Fibroblast of lung (primary cell): ENCODE results near the gene STXBP6. TPM values are rescaled to one million over a fixed set of nuclear protein-coding genes. Genes with fewer than 3 reads are reported as not detected.

ENCODE experiments used
- DNase-seq, 2 donors: peaks; one replicate each; pipeline versions ENCODE4 v3.0.0 to v3.0.0-alpha.2; 2010; ENCODE audit warnings: low read depth in 2 of 2
- H2AFZ ChIP-seq: 2 replicates; pipeline ENCODE4 v1.5.1; 2012; ENCODE audit warnings: low read length, control low read depth, inconsistent platforms
- H3K27ac ChIP-seq: 2 replicates; pipeline ENCODE4 v1.5.1; 2011; ENCODE audit warnings: low read length, control low read depth; ENCODE audit not compliant: insufficient read depth
- H3K27me3 ChIP-seq: 2 replicates; pipeline ENCODE4 v1.5.1; 2011; ENCODE audit warnings: mild to moderate bottlenecking, low read length; ENCODE audit not compliant: control insufficient read depth, insufficient read depth
- H3K36me3 ChIP-seq: 2 replicates; pipeline ENCODE4 v1.5.1; 2011; ENCODE audit warnings: low read length; ENCODE audit not compliant: control insufficient read depth, insufficient read depth
- H3K4me1 ChIP-seq: 2 replicates; pipeline ENCODE4 v1.5.1; 2011; ENCODE audit warnings: low read length; ENCODE audit not compliant: control insufficient read depth, insufficient read depth; ENCODE audit errors: extremely low read depth
- H3K4me2 ChIP-seq: 2 replicates; pipeline ENCODE4 v1.5.1; 2011; ENCODE audit warnings: low read length, control low read depth; ENCODE audit not compliant: insufficient read depth; ENCODE audit errors: extremely low read depth
- H3K4me3 ChIP-seq, 4 experiments: fragments of 200-600 bp in 1 of 4; sonication (generic) in 1 of 4; replicated peaks in 1 of 4; 2 replicates each; pipeline ENCODE4 v1.5.1; 2011 to 2016; ENCODE audit warnings: low read length in 4 of 4, low read depth in 3 of 4, mild to moderate bottlenecking in 3 of 4, control low read depth in 2 of 4, inconsistent platforms in 1 of 4, mixed read lengths in 1 of 4; ENCODE audit not compliant: insufficient read depth in 1 of 4; ENCODE audit errors: control extremely low read depth in 1 of 4
- H3K79me2 ChIP-seq: 2 replicates; pipeline ENCODE4 v1.5.1; 2012; ENCODE audit warnings: mild to moderate bottlenecking, low read length, inconsistent platforms; ENCODE audit not compliant: control insufficient read depth, insufficient read depth
- H3K9ac ChIP-seq: 2 replicates; pipeline ENCODE4 v1.5.1; 2011; ENCODE audit warnings: mild to moderate bottlenecking, low read length, control low read depth; ENCODE audit not compliant: insufficient read depth
- H3K9me3 ChIP-seq: 2 replicates; pipeline ENCODE4 v1.5.1; 2012; ENCODE audit warnings: low read depth, low read length; ENCODE audit not compliant: control insufficient read depth, insufficient read depth
- H4K20me1 ChIP-seq: 2 replicates; pipeline ENCODE4 v1.5.1; 2011; ENCODE audit warnings: low read length; ENCODE audit not compliant: control insufficient read depth, insufficient read depth; ENCODE audit errors: extremely low read depth
- CTCF ChIP-seq, 2 donors: IDR thresholded peaks in 1 of 2; conservative IDR thresholded peaks in 1 of 2; 1 replicate in 1 of 2; 2 replicates in 1 of 2; pipeline ENCODE4 v1.5.1; 2011 to 2012; ENCODE audit warnings: low read length in 2 of 2, control low read depth in 1 of 2, inconsistent platforms in 1 of 2, low read depth in 1 of 2, mild to moderate bottlenecking in 1 of 2
- EZH2 ChIP-seq: IDR thresholded peaks from 2 replicates; pipeline ENCODE4 v1.5.1; 2012; ENCODE audit warnings: low read length, control low read depth, mild to moderate bottlenecking; ENCODE audit errors: missing control alignments
- polyA plus RNA-seq, 2 donors: library from polyadenylated mRNA; depleted of rRNA in 1 of 2; stranded (reverse) in 1 of 2; unstranded in 1 of 2; fragments of >200 nt; gene quantifications; 2 replicates each; pipeline ENCODE4 v1.2.1, GENCODE V29; 2011 to 2012; ENCODE audit warnings: missing spikeins in 1 of 2
- total RNA-seq: library from RNA; depleted of rRNA; stranded (reverse); fragments of >200 nt; gene quantifications from 2 replicates; pipeline ENCODE4 v1.2.1, GENCODE V29; 2014

Gene STXBP6
- total and polyA plus RNA-seq, 2 donors (not counting 1 experiment from before 2014, with no cell fraction given): 4.5 to 17.8 TPM

- no peak overlapping the region for H3K9ac ChIP-seq
- no peak for TF ChIP-seq EZH2
- no peak for TF ChIP-seq CTCF (conservative IDR thresholded peaks at IDR 0.05 in 1 of 2, IDR thresholded peaks at IDR 0.05 in 1 of 2; ENCODE audit: low read depth in 1 of 2, low read length in 2 of 2)
- H3K36me3 ChIP-seq: no peaks in the 10 kb centered on the region
- H3K9me3 ChIP-seq: no peaks in the 10 kb centered on the region
- no peaks in the 10 kb centered on the region for H4K20me1 ChIP-seq
- H3K4me3 ChIP-seq: no peak overlapping the region
- H2AFZ ChIP-seq: no peak overlapping the region
- no peaks in the 10 kb centered on the region for H3K27me3 ChIP-seq
- no peaks in the 10 kb centered on the region for H3K4me1 ChIP-seq
- H3K4me2 ChIP-seq: no peak overlapping the region
- H3K27ac ChIP-seq: no peak overlapping the region
- H3K79me2 ChIP-seq: no peaks in the 10 kb centered on the region
- DNase-seq: no peak
Observed at GRCh38 chr14:24881116-24881893, 168.6 kb downstream of the STXBP6 start.

GRCh38 chr14:24880689-24881088 lies 169.3 kb downstream of the STXBP6 start:
- Histone ChIP-seq H3K79me2 (no peaks in the 10 kb centered on the region), H3K4me2 (no peak overlapping the region), H3K27ac (no peak overlapping the region), H4K20me1 (no peaks in the 10 kb centered on the region), H2AFZ (no peak overlapping the region), H3K4me1 (no peaks in the 10 kb centered on the region), H3K9me3 (no peaks in the 10 kb centered on the region), H3K4me3 (no peak overlapping the region), H3K27me3 (no peaks in the 10 kb centered on the region), H3K9ac (no peak overlapping the region), H3K36me3 (no peaks in the 10 kb centered on the region)
- TF ChIP-seq EZH2 (no peak), CTCF (conservative IDR thresholded peaks at IDR 0.05 in 1 of 2, IDR thresholded peaks at IDR 0.05 in 1 of 2; ENCODE audit: low read depth in 1 of 2, low read length in 2 of 2) (no peak)
- DNase-seq: peak in 1 of 2 donors; percentile 20

GRCh38 chr14:24879661-24880386 lies 170.1 kb downstream of the STXBP6 start:
- H3K27ac ChIP-seq: no peak overlapping the region
- H3K9ac ChIP-seq: no peak overlapping the region
- no peak overlapping the region for H2AFZ ChIP-seq
- H4K20me1 ChIP-seq: no peaks in the 10 kb centered on the region
- TF ChIP-seq CTCF (conservative IDR thresholded peaks at IDR 0.05 in 1 of 2, IDR thresholded peaks at IDR 0.05 in 1 of 2; ENCODE audit: low read depth in 1 of 2, low read length in 2 of 2) (no peak), EZH2 (no peak)
- no peaks in the 10 kb centered on the region for H3K36me3 ChIP-seq
- H3K4me2 ChIP-seq: no peak overlapping the region
- H3K9me3 ChIP-seq: no peaks in the 10 kb centered on the region
- H3K4me3 ChIP-seq: no peak overlapping the region
- H3K4me1 ChIP-seq: no peaks in the 10 kb centered on the region
- H3K79me2 ChIP-seq: no peaks in the 10 kb centered on the region
- no peaks in the 10 kb centered on the region for H3K27me3 ChIP-seq
- no peak for DNase-seq
